GM12878 (cell line): ENCODE measurements around the gene PRKCE. TPM values are rescaled to one million over a fixed set of nuclear protein-coding genes. Genes with fewer than 3 reads are reported as not detected.
A peak's percentile ranks its signal among the peaks of the same experiment; 100 is the strongest.

ENCODE experiments used
- ATAC-seq: fragments of 200-7000 bp; cut with Tn5 transposase; 3 replicates; pipeline ENCODE4 v1.9.1; 2020; ENCODE audit warnings: mild to moderate bottlenecking, moderate library complexity
- BruUV-seq: library from RNA; stranded (reverse); fragments of 400-500 nt; replicated peaks from 2 replicates; lab custom pipeline; 2021; lab: Mats Ljungman, UMichigan
- CTCF ChIA-PET: fragments of 300-600 bp; sonication (Branson Sonifier 250); formaldehyde crosslinking; extraction: SDS; loops from one replicate; lab custom pipeline; 2021; ENCODE audit warnings: inconsistent platforms; lab: Yijun Ruan, JAX
- POLR2A ChIA-PET: fragments of 350-600 bp; formaldehyde crosslinking; extraction: SDS; loops from one replicate; lab custom pipeline; 2021; ENCODE audit warnings: inconsistent platforms; lab: Charles Lee
- RAD21 ChIA-PET: fragments of 300-600 bp; sonication (Branson Sonifier 250); formaldehyde crosslinking; loops from one replicate; lab custom pipeline; 2023; ENCODE audit warnings: antibody characterized with exemption; ENCODE audit not compliant: unreplicated experiment; lab: Charles Lee
- SMC1A ChIA-PET: fragments of 300-600 bp; sonication (Branson Sonifier 250); formaldehyde crosslinking; loops from one replicate; lab custom pipeline; 2023; ENCODE audit not compliant: unreplicated experiment, uncharacterized antibody; lab: Charles Lee
- DNase-seq: peaks from one replicate; pipeline ENCODE4 v3.0.0-alpha.2; 2011; ENCODE audit warnings: low read depth, low spot score
- FAIRE-seq: peaks from 3 replicates; lab custom pipeline; 2011; peaks lifted over from hg19 to GRCh38; lab: Jason Lieb, UNC
- H2AFZ ChIP-seq: 2 replicates; pipeline ENCODE4 v1.6.0; 2011; ENCODE audit warnings: low read depth, low read length, control low read depth; ENCODE audit not compliant: control insufficient read depth
- H3K27ac ChIP-seq: 2 replicates; pipeline ENCODE4 v1.5.1; 2011; ENCODE audit warnings: control low read depth; ENCODE audit not compliant: control insufficient read depth, insufficient read depth
- H3K27me3 ChIP-seq, 2 experiments: replicated peaks in 1 of 2; 2 replicates each; pipeline versions ENCODE4 v1.6.0 to v1.6.1; 2011; ENCODE audit warnings: low read length in 1 of 2; ENCODE audit not compliant: control insufficient read depth in 2 of 2, insufficient read depth in 2 of 2
- H3K36me3 ChIP-seq, 2 experiments: 2 replicates each; pipeline ENCODE4 v1.5.1; 2011; ENCODE audit warnings: low read length in 1 of 2; ENCODE audit not compliant: control insufficient read depth in 2 of 2, insufficient read depth in 2 of 2
- H3K4me1 ChIP-seq: 2 replicates; pipeline ENCODE4 v1.6.1; 2011; ENCODE audit warnings: mild to moderate bottlenecking, low read length, moderate library complexity, mixed read lengths; ENCODE audit not compliant: control insufficient read depth, insufficient read depth
- H3K4me2 ChIP-seq: 2 replicates; pipeline ENCODE4 v1.6.0; 2011; ENCODE audit warnings: control low read depth; ENCODE audit not compliant: control insufficient read depth, insufficient read depth
- H3K4me3 ChIP-seq: fragments of 200-600 bp; sonication (generic); 2 replicates; pipeline ENCODE4 v1.5.1; 2016
- H3K79me2 ChIP-seq: 2 replicates; pipeline ENCODE4 v1.6.0; 2011; ENCODE audit warnings: low read length; ENCODE audit not compliant: control insufficient read depth, insufficient read depth
- H3K9ac ChIP-seq: 2 replicates; pipeline ENCODE4 v1.8.0; 2011; ENCODE audit warnings: low read length, control low read depth, mixed read lengths; ENCODE audit not compliant: control insufficient read depth, insufficient read depth
- H3K9me3 ChIP-seq: replicated peaks from 3 replicates; pipeline ENCODE4 v1.5.1; 2011; ENCODE audit warnings: mild to moderate bottlenecking, low read length; ENCODE audit not compliant: control insufficient read depth, insufficient read depth
- H4K20me1 ChIP-seq: 2 replicates; pipeline ENCODE4 v1.6.0; 2011; ENCODE audit not compliant: control insufficient read depth, insufficient read depth
- CHD2 ChIP-seq: IDR thresholded peaks from 2 replicates; pipeline ENCODE4 v1.6.1; 2011; ENCODE audit warnings: low read depth, low read length, improper control_type of control experiment, borderline replicate concordance
- EP300 ChIP-seq, 2 experiments: fragments of 150-350 bp in 1 of 2; IDR thresholded peaks; 2 replicates each; pipeline ENCODE4 v1.6.1; 2011 to 2012; ENCODE audit warnings: low read depth in 2 of 2, low read length in 2 of 2, borderline replicate concordance in 1 of 2, improper control_type of control experiment in 1 of 2, inconsistent platforms in 1 of 2; ENCODE audit not compliant: control insufficient read depth in 1 of 2
- IKZF2 ChIP-seq, 2 experiments: fragments of 450-650 bp; IDR thresholded peaks; 2 replicates each; pipeline ENCODE4 v1.6.1; 2017; ENCODE audit warnings: mild to moderate bottlenecking in 2 of 2, moderate library complexity in 2 of 2
- KDM1A ChIP-seq: fragments of 200-600 bp; sonication (generic); IDR thresholded peaks from 2 replicates; pipeline ENCODE4 v1.6.1; 2016; ENCODE audit warnings: borderline replicate concordance
- MTA3 ChIP-seq: IDR thresholded peaks from 2 replicates; pipeline ENCODE4 v1.6.1; 2012; ENCODE audit warnings: low read length, inconsistent platforms, borderline replicate concordance
- MYB ChIP-seq: fragments of 150-350 bp; IDR thresholded peaks from 2 replicates; pipeline ENCODE4 v1.6.1; 2014; ENCODE audit warnings: mild to moderate bottlenecking, low read depth, low read length, borderline replicate concordance
- PKNOX1 ChIP-seq: fragments of 450-650 bp; IDR thresholded peaks from 2 replicates; pipeline ENCODE4 v1.6.1; 2016; ENCODE audit warnings: mild to moderate bottlenecking
- PML ChIP-seq: IDR thresholded peaks from 2 replicates; pipeline ENCODE4 v1.6.1; 2012; ENCODE audit warnings: low read length, inconsistent platforms
- SKIL ChIP-seq: fragments of 450-650 bp; IDR thresholded peaks from 2 replicates; pipeline ENCODE4 v1.6.1; 2017; ENCODE audit warnings: mild to moderate bottlenecking, low read depth, inconsistent platforms; ENCODE audit not compliant: poor library complexity, severe bottlenecking
- STAT1 ChIP-seq: fragments of 450-650 bp; conservative IDR thresholded peaks from 2 replicates; pipeline ENCODE4 v1.6.1; 2014; ENCODE audit warnings: antibody characterized with exemption, mild to moderate bottlenecking
- WGBS: methylation state at CpG from one replicate; pipeline ENCODE4 v1.1.6; 2016; ENCODE audit warnings: low lambda C conversion rate; ENCODE audit not compliant: insufficient replicate concordance, insufficient coverage; ENCODE audit errors: missing lambda C conversion rate; 5-methylcytosine and 5-hydroxymethylcytosine counted together
- in situ Hi-C: fragments of 300-500 bp; cut with MboI; formaldehyde crosslinking; loops from 9 replicates; pipeline ENCODE4 v1.14.3; 2018; ENCODE audit warnings: mixed read lengths
- intact Hi-C: fragments of 100-400 bp; cut with micrococcal nuclease; formaldehyde crosslinking; loops from one replicate; pipeline ENCODE4 v1.14.2; 2022; ENCODE audit not compliant: unreplicated experiment
- polyA plus RNA-seq, 11 experiments: library from polyadenylated mRNA; depleted of rRNA in 4 of 11; unstranded in 6 of 11; stranded (reverse) in 5 of 11; fragments of >200 nt; fragmentation: Nextera tagmentation in 4 of 11; fragmentation: Illumina TruSeq in 1 of 11; extraction: Ambion mirVana in 4 of 11; extraction: Trizol in 1 of 11; gene quantifications; 1 replicate in 1 of 11; 2 replicates in 10 of 11; pipeline versions ENCODE4 v1.2.1 to v1.2.3, GENCODE V29; 2011 to 2016; ENCODE audit warnings: inconsistent platforms in 2 of 11, missing spikeins in 2 of 11, low read depth in 1 of 11
- total RNA-seq, 4 experiments: library from RNA; depleted of rRNA in 3 of 4; stranded (reverse); fragments of >200 nt in 3 of 4; fragmentation: Illumina TruSeq in 1 of 4; extraction: Trizol in 1 of 4; gene quantifications; 2 replicates each; pipeline versions ENCODE4 v1.2.1 to v1.2.3, GENCODE V29; 2013 to 2021
- TF ChIP-seq, protein P1 (sequence below): fragments of 450-650 bp; IDR thresholded peaks from 2 replicates; pipeline ENCODE4 v1.6.1; 2017; ENCODE audit warnings: low read depth, mild to moderate bottlenecking, moderate library complexity
- TF ChIP-seq, protein P2 (sequence below): fragments of 450-650 bp; IDR thresholded peaks from 2 replicates; pipeline ENCODE4 v1.6.1; 2017; ENCODE audit warnings: mild to moderate bottlenecking, moderate library complexity

The PRKCE gene
- total and polyA plus RNA-seq, 10 of the 15 experiments (the other 5 are each of a cell fraction or from before 2014, with no cell fraction given) = 2.6 to 28.2 (median 11.3) TPM

DNA sequence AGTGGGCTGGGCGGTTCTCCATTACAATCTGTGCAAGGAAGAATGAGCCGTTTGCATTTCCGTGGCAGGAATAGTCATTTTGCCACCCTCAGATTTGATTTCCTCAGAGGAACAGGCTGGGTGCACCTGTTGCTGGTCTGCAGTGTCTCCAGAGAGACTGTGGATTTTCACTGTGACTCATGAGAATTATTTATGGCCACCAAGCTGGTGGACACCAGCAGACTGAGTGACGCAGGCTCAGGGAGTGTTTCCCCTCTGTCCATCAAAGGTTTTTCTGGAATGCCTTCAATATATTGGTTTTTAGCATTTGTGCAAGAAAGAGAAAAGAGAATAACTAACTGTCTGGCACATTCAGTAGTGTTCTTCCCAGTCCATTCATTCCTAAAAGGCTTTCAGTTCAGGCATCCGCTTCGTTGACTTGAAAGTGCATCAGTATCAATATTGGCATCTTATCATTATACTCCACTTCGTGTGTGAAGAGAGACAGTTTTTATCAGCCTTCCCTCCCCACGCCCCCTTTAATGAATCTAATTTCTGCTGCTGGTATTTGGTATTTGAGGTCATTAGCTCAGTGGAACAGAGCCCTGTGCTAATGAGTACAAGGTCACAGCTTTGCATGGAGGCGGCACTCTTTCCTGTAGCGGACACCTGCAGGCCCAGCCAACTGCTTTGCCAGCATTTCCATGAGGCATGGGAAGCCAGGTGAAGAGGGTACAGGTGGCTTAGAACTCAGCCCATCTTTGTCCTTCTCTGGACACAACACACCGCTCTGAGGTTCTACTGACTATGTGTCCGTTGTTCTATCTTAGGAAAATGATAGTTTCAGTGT is 39.9 kb downstream of the PRKCE start:
- intact Hi-C loops = loop anchor here (2.0 to 5.0 kb wide), 2 partner anchors 37 to 39 kb away; partner anchors contain the start of gene PRKCE
- TF ChIP-seq MTA3 = peak; percentile 94
- TF ChIP-seq CHD2 = peak; percentile 48; the same call in 1 of the 2 replicates
- no peak for TF ChIP-seq MYB
- peak; percentile 87 to 89 for TF ChIP-seq IKZF2 (IDR thresholded peaks at IDR 0.05)
- TF ChIP-seq STAT1 = no peak
- TF ChIP-seq PML = peak; percentile 65; the same call in 1 of the 2 replicates
- TF ChIP-seq PKNOX1 = peak; percentile 90
- TF ChIP-seq SKIL = peak; percentile 64
- peak; percentile 79 to 89 for TF ChIP-seq EP300 (IDR thresholded peaks at IDR 0.05; ENCODE audit: borderline replicate concordance in 1 of 2, control insufficient read depth in 1 of 2, low read depth in 2 of 2, low read length in 2 of 2)
- no peak for TF ChIP-seq KDM1A
- TF ChIP-seq, protein P1, sequence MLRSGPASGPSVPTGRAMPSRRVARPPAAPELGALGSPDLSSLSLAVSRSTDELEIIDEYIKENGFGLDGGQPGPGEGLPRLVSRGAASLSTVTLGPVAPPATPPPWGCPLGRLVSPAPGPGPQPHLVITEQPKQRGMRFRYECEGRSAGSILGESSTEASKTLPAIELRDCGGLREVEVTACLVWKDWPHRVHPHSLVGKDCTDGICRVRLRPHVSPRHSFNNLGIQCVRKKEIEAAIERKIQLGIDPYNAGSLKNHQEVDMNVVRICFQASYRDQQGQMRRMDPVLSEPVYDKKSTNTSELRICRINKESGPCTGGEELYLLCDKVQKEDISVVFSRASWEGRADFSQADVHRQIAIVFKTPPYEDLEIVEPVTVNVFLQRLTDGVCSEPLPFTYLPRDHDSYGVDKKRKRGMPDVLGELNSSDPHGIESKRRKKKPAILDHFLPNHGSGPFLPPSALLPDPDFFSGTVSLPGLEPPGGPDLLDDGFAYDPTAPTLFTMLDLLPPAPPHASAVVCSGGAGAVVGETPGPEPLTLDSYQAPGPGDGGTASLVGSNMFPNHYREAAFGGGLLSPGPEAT = peak; percentile 42; the same call in 1 of the 2 replicates
- TF ChIP-seq, protein P2, sequence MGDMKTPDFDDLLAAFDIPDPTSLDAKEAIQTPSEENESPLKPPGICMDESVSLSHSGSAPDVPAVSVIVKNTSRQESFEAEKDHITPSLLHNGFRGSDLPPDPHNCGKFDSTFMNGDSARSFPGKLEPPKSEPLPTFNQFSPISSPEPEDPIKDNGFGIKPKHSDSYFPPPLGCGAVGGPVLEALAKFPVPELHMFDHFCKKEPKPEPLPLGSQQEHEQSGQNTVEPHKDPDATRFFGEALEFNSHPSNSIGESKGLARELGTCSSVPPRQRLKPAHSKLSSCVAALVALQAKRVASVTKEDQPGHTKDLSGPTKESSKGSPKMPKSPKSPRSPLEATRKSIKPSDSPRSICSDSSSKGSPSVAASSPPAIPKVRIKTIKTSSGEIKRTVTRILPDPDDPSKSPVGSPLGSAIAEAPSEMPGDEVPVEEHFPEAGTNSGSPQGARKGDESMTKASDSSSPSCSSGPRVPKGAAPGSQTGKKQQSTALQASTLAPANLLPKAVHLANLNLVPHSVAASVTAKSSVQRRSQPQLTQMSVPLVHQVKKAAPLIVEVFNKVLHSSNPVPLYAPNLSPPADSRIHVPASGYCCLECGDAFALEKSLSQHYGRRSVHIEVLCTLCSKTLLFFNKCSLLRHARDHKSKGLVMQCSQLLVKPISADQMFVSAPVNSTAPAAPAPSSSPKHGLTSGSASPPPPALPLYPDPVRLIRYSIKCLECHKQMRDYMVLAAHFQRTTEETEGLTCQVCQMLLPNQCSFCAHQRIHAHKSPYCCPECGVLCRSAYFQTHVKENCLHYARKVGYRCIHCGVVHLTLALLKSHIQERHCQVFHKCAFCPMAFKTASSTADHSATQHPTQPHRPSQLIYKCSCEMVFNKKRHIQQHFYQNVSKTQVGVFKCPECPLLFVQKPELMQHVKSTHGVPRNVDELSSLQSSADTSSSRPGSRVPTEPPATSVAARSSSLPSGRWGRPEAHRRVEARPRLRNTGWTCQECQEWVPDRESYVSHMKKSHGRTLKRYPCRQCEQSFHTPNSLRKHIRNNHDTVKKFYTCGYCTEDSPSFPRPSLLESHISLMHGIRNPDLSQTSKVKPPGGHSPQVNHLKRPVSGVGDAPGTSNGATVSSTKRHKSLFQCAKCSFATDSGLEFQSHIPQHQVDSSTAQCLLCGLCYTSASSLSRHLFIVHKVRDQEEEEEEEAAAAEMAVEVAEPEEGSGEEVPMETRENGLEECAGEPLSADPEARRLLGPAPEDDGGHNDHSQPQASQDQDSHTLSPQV = no peak

More for the DNA sequence above, 39.9 kb downstream of the PRKCE start:
- no TSS peak for BruUV-seq
- FAIRE-seq (peak; percentile 77), ATAC-seq (peak; percentile 84), DNase-seq (peak; percentile 52)
- SMC1A ChIA-PET = interaction anchor here (0.6 to 5.0 kb wide), 16 partner anchors 8 to 245 kb away, joined by 3 to 25 read pairs (median 4); partner anchors contain the start of gene PRKCE
- CTCF ChIA-PET = interaction anchor here (0.5 to 2.2 kb wide), 7 partner anchors 12 to 144 kb away, joined by 3 to 8 read pairs (median 4); partner anchors contain the start of gene PRKCE
- H3K36me3 ChIP-seq = no peaks in the 10 kb centered on the region
- peak overlapping the region; percentile 36 for H3K9ac ChIP-seq
- POLR2A ChIA-PET = interaction anchor here (1.0 to 2.0 kb wide), 7 partner anchors 21 to 197 kb away, joined by 3 to 14 read pairs (median 4); no protein-coding TSS in a partner anchor
- H3K4me3 ChIP-seq = peak overlapping the region; percentile 54
- H3K4me1 ChIP-seq = peaks cover 41% of the 10 kb centered on the region
- 19% methylated on average over 12 of the region's 12 CpGs for WGBS
- in situ Hi-C loops = no loop called here
- H3K79me2 ChIP-seq = peaks cover 33% of the 10 kb centered on the region
- peak overlapping the region; percentile 95 for H3K4me2 ChIP-seq
- H3K27ac ChIP-seq = peak overlapping the region; percentile 61
- RAD21 ChIA-PET = interaction anchor here (1.0 to 2.2 kb wide), 7 partner anchors 33 to 143 kb away, joined by 3 to 19 read pairs (median 5); no protein-coding TSS in a partner anchor
- peak overlapping the region; percentile 39 for H2AFZ ChIP-seq
- no peaks in the 10 kb centered on the region for H4K20me1 ChIP-seq
- H3K27me3 ChIP-seq = no peaks in the 10 kb centered on the region
- no peaks in the 10 kb centered on the region for H3K9me3 ChIP-seq
